GM21381 (cell line): Measurements from ENCODE around the gene NDUFAF5.
A peak's percentile ranks its signal among the peaks of the same experiment; 100 is the strongest.

Experiments
- ATAC-seq: cut with Tn5 transposase; IDR thresholded peaks from one replicate; pipeline ENCODE4 v1.9.1; 2021; ENCODE audit warnings: mild to moderate bottlenecking, moderate library complexity; ENCODE audit not compliant: unreplicated experiment

Gene NDUFAF5

GRCh38 chr20:13777171-13777601 is 7.6 kb upstream of the NDUFAF5 start:
- no peak for ATAC-seq

GRCh38 chr20:13778827-13779226 is 6.0 kb upstream of the NDUFAF5 start:
- ATAC-seq: no peak

- ATAC-seq: no peak
These were observed 1.3 kb upstream of the NDUFAF5 start for GRCh38 chr20:13783528-13783927.

DNA sequence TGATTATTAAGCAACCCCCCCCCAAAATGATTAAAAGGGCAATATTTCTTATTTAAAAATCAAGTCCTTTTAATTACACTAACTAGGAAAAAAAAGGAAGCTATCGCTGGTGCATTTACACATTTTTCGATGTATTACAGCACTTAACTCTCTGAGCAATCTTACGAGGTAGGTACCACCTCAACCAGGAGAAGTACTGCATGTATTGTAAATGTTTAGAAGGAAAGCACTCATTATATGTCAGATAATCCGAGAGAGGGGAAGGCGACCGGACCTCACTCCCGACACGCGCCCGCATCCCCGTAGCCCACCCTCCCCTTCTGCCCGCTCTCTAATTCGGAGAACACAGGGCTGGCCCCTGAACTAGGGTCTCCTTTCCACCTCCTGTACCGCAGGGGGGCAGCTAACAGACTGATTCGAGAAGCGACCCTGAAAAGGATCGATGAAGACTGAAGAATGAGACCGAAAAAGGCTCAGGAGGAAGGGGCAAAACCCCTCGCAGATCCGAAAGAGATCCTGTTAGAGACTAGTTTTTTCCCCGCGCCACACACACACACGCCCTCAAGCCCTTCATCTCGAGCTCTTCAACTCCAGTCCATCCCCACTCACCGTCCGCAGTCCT is 446 bp upstream of the NDUFAF5 start:
- ATAC-seq: peak; percentile 15

- no peak for ATAC-seq
These were observed 1.5 kb downstream of the NDUFAF5 start for GRCh38 chr20:13786143-13786828.

GRCh38 chr20:13788167-13788834 is 3.5 kb downstream of the NDUFAF5 start:
- no peak for ATAC-seq

GRCh38 chr20:13790708-13791107 is 5.9 kb downstream of the NDUFAF5 start:
- no peak for ATAC-seq

DNA sequence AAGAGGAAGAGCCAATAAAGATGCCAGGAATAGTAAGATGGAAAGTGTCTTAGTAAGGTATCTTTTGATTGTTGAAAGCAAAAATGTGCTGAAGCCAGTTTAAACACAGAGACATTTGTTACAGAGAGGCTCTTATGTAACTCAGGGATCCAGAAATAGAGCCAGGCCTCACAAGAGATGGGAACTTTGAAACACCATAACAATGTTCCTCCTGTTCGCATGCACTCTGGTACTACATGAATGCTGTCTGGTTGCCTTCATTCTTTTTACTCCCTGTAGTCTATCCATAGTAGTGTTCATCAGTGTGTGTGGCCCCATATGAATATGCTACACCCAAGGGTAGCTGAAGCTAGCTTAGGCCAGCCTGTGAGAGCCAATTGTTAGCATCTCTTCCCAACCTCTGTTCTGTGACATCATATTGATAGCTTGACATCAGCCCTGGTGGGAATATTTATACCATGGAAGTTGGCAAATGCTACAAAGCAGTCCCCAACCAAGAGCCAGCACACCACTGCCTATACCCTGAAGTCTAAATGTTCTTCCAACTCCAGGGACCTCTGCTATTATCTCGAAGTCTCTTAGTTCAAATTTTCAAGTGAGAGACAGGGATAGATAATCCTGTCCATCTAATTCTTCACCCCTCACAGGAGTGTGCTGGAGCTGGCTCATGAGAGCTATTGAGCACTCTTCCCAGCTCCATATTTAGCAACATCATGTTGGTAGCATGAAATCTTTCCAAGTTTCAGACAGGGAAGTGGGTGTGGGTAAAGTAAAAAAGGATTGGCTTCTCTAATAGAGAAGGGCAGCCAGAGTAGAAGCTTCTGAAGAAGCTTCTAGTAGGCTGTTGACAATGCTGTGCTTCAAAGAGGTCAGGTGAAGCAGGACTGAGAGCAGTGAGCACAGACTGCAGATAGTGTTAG is 7.0 kb downstream of the NDUFAF5 start:
- no peak for ATAC-seq

DNA sequence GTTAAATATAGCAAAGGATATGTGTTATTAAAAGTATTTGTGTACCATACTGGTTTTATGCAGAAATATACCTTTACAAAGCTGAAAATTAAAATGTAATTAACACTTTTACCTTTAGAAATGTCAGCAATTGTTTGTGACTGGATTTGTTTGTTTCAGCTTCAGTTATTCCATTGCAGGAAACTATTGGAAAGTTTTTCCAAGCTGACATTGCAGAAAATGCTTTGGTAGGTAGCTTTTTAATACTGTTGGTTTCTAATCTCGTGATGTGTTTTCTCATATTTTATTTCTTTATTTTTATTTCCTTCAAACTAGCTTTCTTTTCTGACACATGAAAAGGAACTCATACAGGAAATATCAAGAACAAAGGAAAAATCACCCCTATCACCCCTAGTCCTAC is 8.2 kb downstream of the NDUFAF5 start:
- no peak for ATAC-seq

- ATAC-seq: no peak
These were observed 9.8 kb downstream of the NDUFAF5 start for GRCh38 chr20:13794667-13795066.

DNA sequence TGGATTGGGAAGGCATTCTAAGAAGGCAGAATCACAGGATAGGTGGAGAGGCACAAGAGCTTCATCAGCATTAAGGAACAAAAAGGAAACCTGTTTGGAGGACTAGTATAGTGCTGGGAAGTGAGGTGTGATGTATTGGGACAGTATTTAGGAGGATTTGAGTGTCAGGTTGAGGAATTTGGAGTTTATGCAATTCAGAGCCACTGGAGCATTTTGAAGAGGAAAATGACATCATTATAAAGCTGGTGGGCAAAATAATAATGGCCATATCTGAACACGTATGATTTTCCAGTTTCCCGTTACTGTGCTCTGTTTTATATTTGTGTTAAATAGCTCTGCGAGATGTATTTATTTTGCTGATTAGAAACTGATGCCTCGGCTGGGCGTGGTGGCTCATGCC is 14.2 kb downstream of the NDUFAF5 start:
- ATAC-seq: no peak

GRCh38 chr20:13799974-13800373 is 15.1 kb downstream of the NDUFAF5 start:
- ATAC-seq: no peak

DNA sequence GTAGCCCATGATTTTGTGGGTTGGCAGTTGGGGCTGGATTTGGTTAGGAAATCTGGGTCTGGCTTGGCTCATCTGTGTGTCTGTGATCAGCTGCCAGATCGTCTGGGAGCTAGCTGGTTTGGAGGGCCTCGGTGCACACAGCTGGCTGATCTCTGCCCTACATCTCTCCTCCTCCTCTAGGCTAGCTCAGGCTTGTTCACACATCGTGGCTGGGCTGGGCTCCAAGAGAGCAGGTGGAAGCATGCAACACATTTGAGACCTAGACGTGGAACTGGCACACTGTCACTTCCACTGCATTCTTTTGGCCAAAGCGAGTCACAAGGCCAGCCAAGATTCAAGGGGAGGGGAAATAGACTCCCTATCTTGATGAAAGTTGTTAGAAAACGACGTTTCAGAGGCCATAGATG is 15.9 kb downstream of the NDUFAF5 start:
- no peak for ATAC-seq

GRCh38 chr20:13809373-13809772 is 24.5 kb downstream of the NDUFAF5 start:
- ATAC-seq: no peak

DNA sequence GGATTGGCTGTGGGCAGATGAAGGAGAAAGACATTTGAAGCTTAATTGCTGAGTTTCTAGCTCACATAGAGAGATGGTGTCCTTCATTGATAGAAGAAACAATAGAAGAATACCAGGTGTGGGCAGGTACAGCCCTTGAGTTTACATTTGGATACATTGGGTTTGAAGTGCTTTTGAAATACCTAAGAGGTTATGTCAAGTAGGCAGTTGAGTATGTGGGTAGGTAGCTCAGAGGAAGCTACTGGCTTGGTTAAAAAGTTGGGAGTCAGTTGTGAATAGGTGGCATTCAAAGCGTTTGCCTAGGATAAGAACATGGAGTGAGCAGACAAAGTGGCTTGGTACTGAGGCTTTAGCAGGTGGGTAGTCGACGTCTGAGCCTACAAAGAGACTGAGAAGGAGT is 25.0 kb downstream of the NDUFAF5 start:
- no peak for ATAC-seq

DNA sequence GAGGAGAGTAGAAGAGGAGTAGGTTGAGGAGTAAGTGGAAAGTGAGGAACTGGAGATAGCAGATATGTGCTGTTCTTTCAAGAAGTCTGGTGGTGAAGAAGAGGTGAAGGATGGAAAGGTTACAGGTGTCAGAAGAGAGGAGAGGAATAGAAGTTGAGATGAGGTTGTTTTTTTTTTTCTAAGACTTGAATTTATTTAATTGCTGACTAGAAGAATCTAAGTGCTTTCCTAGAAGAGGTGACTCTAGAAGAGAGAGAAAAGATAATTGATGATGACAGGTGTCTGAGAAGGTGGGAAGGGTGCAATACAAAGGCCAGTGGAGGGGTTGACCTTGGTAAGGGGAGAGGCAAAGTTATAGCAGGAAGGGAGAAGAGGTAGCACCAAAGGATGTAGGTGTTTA is 25.6 kb downstream of the NDUFAF5 start:
- ATAC-seq: no peak

DNA sequence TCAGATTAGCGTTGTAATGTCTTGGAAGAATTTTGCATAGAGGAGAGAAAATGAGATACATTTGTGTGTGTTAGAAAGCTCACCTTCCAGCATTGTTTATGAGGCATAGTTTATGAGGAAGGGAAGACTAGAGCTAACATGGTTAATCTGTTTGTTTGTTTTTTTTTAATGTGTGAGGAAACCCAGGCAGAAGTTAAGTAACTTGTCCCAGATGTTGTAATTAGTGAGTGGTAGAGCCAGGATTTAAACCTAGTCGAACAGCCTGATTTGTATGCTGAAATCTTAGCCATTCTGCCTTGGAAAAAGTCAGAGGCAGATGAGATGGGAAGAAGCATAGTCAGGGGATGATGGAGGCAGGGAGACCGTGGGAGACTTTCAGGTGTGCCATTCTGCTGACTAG is 29.1 kb downstream of the NDUFAF5 start:
- no peak for ATAC-seq

DNA sequence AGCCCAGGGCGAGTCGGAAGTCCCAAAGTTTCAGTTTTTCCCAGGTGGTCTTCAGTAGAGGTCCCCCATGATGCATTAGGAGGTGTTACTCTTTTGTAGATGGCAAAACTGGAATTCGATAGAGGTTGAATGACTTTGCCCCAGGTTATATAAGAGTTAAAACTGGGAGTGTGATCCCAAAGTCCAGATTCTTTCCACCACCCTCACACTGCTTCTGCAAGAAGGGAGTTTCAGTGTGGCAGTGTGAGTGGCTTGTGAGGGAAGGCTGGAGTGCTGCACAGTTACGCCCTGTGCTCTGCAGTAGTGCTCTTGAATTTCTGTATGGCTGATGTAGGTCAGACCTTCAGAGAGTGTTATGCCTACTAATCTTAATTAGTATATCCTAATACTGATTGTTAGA is 29.8 kb downstream of the NDUFAF5 start:
- ATAC-seq: no peak

DNA sequence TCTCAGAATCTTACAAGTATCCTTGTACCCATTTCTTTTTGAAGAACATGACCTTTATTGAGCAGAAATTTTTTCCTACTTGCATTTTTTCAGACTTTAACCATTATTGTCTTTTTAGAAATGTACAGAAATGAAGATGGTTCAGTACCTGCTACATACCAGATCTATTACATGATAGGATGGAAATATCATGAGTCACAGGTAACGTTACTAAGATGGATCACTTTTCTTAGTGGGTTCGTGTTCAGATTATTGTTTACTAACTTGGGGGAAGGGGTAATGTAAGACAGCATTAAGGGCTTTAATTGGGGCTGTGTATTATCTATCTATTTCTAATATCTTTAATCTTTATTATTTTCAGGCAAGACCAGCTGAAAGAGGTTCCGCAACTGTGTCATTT is 31.9 kb downstream of the NDUFAF5 start:
- no peak for ATAC-seq

- ATAC-seq: no peak
These were observed 32.5 kb downstream of the NDUFAF5 start for GRCh38 chr20:13817342-13817741.
